HG03135 (cell line): ENCODE data around the gene MAEL.
"Not testable (repeated sequence)": the region's sequence is repeated elsewhere in the genome, so short reads cannot be mapped to it uniquely, and the experiment has no call there.

Experiments used
- ATAC-seq: cut with Tn5 transposase; IDR thresholded peaks from one replicate; pipeline ENCODE4 v1.9.1; 2021; ENCODE audit warnings: mild to moderate bottlenecking, moderate library complexity; ENCODE audit not compliant: unreplicated experiment

MAEL gene

DNA sequence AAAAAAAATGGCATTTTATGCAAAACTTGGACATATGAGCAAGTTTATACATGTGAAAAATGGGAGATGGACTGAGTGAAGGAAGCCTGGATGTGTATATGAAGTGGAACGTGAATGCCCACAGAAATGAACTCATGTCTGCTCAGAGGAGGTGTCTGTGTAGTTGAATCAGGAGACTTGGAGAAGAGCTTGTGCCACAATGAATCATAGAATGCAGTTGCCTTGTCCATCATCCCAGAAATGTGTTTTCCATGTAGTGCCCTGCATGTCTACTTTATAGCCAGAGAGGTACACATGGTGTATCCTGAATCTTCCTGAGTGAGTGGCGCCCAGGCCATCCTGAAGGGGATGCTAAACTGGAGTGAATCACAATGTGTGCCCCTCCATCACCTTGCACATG, 11.1 kb upstream of the MAEL start:
- no peak for ATAC-seq

DNA sequence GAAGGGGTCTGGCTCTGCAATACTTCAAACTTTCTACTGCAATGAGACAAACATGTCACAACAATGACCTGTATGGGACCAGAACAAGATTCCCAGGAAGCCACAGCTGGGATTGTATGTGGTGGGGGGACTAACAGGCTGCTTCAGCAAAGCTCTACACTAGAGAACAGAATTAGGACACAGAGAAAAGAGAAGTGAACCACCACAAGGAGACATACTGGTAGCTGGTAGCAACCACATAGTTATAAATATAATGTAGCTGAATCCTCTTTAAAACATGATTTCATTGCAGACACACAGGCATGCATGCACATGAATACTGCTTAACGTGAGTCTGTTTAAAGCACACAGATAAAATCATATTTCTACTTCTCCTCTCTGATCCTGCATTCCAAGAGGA, 10.3 kb upstream of the MAEL start:
- ATAC-seq: no peak

DNA sequence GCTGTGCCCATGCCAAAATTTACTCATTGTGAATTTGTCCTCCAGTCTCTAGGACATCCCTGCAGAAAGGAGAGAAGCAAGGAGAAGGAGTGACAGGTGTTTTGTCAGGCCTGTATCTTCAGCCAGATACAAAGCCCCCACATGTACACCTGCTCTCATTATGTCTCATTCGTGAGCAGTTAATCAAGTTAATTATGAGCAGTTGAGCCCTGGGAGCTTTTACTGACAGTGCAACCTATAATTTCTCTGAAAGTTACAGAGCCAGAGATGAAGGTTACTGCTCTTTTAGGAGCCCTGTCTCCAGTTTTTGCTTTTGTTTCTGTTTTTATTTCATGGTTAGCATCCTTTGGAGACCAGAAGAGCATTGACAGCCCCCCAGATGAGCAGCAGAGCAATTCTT, 8.7 kb upstream of the MAEL start:
- ATAC-seq: no peak

DNA sequence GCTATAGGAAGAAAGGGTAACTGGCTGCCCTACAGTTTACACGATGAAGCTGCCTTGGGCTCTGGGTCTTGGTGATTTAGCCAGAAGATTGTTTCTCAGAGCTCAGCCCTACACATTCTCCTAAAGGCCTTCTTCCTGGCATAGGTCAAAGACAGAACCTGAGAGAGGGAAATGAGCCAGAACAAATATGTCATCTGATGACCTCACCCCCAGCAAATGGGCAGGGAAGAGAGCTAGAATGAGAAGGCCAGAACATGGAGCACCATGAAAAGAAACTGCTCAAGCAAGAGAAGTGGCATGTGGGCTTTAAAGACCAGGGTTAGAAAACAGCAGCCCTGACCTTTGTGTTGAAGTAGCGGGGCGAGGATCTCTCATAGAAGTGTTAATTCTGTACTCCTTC, 8.3 kb upstream of the MAEL start:
- ATAC-seq: no peak

DNA sequence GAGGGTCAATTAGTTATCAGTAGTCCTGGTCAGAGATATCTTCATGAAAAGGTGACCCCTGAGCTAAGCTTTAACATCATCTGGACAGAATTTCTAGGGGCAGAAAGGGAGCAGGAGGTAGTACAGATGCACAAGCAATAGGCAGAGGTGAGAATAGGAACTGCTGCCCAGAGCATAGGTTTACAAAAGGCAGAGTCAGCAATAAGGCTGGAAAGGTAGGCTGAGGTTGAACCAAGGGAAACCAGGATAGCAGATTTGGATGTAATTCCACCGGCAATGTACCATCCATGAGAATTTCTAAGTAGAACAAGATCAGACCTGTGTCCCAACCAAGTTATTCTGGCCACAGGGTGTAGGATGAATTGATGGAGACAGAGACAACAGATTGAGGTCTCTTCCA, 7.5 kb upstream of the MAEL start:
- no peak for ATAC-seq

DNA sequence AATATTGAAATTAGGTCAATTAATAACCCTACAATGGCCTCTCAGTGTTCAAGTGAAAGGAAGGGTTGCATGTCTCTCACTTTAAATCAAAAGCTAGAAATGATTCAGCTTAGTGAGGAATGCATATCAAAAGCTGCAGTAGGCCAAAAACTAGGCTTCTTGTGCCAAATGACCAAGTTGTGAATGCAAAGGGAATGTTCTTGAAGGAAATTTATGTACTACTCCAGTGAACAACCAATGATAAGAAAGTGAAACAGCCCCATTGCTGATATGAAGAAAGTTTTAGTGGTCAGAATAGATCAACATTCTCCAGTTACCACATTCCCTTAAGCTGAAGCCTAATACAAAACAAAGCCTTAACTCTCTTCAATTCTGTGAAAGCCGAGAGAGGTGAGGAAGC, 10.0 kb downstream of the MAEL start:
- no peak for ATAC-seq

DNA sequence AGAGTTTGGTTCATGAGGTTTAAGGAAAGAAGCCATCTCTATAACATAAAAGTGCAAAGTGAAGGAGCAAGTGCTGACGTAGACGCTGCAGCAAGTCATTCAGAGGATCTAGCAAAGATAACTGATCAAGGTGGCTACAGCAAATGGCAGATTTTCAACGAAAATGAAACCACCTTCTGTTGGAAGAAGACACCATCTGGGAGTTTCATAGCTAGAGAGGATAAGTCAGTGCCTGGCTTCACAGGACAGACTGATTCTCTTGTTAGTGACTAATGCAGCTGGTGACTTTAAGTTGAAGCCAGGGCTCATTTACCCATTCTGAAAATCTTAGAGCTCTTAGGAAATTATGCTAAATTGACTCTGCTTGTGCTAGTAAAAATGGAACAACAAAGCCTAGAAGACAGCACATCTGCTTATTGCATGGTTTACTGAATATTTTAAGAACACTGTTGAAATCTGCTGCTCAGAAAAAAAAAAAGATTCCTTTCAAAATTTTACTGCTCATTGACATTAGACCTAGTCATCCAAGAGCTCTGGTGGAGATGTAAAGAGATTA, 10.5 kb downstream of the MAEL start:
- ATAC-seq: no peak

DNA sequence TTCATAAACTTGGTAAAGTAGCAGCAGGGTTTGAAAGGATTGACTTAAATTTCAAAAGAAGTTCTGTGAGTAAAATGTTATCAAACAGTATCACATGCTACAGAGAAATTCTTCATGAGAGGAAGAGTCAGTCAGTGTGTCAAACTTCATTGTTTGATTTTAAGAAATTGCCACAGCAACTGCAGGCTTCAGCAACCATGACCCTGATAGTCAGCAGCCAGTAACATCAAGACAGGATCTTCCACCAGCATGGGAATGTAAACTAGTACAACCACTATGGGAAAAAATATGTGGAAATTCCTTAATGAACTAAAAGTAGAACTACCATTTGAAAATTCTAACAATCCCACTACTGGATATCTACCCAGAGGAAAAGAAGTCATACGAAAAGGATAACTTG, 11.5 kb downstream of the MAEL start:
- ATAC-seq: no peak

DNA sequence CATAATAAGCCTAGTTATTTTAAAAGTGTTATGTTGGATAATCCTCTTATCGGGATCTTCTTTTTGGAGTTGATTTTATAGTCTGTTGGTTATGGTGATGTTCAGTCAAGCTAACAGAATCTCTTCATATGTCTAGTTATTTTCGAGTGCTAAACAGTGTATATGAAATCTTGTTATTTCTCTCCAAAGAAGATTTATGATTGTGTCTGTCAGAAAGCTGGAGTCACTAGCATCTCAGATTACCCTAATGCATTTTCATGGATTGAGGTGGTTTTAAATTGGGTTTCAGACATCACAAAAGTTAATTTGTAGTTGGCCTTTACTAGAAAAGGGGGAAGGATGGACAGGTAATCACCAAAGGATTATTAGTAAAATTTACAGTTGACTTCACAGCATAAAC, 13.3 kb downstream of the MAEL start:
- ATAC-seq: no peak

DNA sequence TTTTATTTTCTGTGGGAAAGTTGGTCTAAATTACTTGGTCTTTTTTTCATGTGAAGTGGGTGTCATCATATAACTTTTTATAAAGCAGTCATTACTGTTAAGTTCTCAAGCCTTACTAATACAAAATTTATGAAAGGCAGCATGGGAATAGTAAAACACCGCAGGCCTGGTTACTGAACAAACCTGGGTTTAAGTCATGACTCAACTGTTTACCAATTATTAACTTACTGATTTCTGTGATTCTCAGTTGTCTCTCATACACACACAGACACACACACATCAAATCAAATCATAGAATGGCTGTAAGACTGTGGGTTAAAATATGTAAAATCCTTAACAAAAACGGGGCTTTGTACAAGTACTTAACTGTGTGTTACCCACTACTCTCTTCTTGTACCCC, 14.6 kb downstream of the MAEL start:
- ATAC-seq: no peak

DNA sequence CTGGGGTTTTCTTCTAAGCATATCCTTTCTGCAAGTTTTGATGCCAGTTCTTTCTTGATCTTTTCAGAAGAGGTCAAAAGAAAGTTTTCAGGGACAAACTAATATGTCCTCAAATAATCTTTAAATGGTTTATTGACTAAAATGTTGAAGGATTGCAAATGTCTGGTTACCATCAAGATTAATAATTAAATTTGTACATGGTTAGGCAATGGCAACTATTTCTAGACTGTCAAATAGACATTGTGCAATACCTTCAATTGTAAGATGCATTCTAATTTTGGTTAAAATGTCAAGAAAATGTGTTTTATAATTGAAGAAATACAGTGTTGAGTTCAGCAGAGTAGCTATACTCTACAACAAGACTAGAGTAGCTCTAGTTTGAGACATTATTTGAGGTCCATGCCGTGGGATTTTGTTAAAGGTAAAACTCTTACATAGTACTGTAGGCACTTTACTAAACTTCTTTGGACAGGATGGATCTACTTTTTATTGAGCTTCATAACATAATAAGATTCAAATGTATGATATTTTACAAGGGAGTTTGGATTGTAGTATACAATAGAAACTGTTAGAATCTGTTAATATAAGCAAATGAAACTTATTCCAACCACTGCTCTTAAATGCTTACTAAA, 22.6 kb downstream of the MAEL start:
- ATAC-seq: no peak

DNA sequence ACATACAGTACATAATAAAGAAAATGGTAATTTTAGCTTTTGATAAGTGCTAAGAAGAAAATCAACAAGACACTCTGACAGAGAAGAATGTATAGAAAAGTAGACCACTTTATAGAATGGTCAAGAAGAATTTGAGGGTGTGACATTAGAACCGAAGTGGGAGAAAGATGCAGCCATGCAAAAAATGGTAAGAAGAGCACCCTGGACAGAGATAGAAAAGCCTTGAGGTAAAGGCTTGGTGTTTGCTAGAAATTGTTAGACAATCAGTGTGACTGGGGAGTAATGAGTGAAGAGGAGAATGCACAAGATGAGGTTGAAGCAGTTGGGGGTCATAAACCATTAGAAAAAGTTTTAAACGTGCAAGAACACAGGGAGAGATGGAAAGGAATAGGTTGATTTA, 23.5 kb downstream of the MAEL start:
- ATAC-seq: no peak

DNA sequence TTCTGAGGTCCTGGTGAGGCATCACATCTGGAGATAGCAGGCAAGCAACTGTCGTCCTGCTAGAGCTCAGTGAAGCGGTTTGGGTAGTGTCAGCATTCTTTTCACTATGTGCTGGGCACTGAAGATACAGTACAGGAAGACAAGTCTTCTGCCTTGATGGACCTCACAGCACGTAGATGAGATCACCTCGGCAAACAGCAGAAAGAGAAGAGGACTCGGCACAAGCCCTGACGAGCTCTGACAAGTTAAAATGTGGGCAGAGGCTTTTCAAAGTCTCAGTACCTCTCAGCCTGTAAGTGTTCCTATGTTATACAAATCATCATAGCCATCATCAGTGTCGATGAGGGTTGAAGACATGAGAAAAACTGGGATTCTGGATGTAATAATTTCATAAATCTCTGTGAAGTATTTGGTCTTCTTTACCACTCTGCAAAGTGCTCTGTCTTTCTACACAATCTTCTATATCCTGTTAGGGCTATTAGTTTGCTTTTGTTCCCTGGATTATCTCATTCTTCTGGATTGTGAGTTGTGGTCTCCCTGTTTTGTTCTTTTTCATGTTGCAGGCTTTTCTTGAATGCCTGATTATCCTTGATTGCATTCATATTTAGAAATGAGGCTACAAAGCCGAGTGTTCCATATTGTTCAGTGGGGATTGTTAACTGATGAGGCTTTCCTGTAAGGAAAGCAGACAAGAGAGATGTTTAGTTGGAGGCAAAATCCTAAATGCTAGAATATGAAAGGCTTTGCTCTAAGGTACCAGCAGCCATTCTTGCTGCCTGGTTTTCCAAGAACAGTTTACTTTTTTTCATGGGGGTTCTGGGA, 24.2 kb downstream of the MAEL start:
- ATAC-seq: no peak

DNA sequence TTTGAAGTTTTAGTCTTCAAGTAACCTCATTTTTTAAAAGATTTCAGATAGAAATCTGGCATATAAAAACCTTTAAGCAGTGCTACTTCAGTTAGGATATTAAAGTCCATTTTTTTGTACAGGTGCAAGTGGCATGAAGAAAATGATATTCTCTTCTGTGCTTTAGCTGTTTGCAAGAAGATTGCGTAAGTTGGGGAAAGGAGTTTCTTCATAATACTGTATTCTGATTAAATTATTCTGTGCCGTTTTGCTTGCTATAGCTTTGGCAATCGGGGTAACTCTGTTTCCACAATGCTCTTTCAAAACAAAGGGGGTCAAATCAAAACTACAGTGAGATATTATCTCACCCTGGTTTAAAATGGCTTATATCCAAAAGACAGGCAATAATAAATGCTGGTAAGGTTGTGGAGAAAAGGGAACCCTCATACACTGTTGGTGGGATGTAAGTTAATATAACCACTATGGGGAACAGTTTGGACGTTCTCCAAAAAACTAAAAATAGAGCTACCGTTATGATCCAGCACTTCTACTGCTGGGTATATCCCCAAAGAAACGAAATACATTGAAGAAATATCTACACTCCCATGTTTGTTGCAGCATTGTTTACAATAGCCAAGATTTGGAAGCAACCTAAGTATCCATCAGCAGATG, 27.1 kb downstream of the MAEL start:
- ATAC-seq: no peak

DNA sequence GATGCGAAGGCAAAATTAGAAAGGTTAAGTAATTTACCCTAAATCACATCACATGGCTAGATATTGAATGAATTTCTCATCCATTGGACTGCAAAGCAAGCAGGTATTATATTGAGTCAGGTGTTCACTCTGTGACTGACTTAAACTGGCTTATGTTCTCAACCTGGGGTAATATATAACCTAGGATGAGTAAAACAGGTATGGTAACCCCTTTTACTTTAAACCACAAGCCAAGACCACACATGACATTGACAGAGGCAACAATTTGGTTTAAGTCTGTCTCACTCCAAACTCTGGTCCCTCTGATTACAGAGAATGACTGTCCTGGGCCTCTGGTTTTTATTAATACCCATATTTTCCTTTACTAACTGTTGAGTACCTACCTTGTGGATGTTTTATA, 33.3 kb downstream of the MAEL start:
- ATAC-seq: no peak

DNA sequence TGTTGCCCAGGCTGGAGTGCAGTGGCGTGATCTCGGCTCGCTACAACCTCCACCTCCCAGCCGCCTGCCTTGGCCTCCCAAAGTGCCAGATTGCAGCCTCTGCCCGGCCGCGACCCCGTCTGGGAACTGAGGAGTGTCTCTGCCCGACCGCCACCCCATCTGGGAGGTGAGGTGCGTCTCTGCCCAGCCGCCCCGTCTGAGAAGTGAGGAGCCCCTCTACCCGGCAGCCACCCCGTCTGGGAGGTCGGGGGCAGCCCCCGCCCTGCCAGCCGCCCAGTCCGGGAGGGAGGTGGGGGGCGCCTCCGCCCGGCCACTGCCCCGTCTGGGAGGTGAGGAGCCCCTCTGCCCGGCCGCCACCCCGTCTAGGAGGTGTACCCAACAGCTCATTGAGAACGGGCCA, 40.5 kb downstream of the MAEL start:
- ATAC-seq: not testable (repeated sequence)

DNA sequence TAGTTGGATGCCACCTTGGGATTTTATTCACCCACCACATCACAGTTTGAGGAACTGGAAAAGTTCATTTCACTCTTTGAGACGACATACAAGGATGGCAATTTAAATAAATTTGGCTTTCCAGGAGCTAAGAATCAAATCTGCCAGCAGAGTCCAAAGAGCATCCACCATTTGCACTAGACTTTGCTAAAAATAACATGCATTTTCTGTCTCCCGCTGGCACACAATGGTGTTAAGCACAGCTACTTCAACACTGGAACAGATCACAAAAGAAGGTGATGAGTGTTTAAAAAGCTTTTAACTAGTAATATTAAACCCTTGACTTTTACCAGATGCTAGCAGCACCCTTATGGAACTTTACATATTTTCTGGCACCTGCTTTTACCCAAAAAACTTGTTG, 44.6 kb downstream of the MAEL start:
- ATAC-seq: no peak

DNA sequence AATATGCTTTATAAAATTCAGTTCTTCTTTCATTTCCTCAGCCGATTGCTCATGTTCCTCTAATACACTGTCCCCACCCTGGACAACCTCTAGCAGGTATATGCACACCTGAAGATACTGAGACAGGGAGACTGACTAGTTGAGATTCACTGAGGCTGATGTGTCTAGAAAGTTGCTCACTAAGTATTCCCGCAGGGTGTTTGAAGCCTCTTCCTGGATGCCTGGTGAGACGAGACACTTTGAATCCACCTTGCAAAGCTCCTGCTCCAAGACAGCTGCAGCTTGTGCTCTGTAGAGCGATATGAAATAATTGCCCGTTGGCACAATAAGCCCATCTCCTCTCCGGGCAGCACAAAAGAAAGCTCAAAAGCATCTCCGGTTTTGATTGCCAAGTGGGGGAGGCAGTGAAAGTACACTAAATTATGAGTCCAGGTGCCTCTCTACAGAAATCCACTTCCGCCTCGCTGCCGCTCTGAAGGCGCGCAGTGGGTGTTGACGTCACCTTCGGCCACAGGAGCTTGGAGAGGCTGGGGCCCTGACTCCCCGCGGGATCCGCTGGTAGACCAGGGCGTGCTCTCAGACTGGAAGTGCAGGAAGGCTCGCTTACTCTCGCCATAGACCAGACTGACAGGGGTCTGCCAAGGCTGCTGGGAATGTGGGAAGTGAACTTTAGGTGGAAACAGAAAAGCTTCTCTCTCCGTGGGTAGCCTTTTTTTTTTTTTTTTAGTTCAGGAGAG, 54.8 kb downstream of the MAEL start:
- peak; percentile 96 for ATAC-seq

DNA sequence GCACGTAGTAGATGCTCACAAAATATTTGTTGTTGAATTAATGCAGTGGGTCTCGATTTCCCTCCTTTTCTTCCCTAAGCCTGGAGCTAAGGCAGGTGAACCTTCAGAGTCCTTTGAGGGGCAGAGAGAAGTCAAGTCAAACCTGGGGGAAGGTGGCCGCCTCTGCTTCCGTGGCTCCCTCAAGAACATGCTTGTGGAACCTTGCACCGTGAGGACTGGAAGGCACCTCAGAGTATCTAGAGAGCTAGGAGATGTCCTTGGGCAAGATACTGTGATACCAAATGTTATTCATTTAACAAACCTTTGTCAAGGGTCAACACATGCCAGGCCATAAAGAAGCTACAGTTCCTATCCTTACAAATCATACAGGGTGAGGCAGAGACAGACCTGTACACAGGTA, 62.8 kb downstream of the MAEL start:
- ATAC-seq: no peak

DNA sequence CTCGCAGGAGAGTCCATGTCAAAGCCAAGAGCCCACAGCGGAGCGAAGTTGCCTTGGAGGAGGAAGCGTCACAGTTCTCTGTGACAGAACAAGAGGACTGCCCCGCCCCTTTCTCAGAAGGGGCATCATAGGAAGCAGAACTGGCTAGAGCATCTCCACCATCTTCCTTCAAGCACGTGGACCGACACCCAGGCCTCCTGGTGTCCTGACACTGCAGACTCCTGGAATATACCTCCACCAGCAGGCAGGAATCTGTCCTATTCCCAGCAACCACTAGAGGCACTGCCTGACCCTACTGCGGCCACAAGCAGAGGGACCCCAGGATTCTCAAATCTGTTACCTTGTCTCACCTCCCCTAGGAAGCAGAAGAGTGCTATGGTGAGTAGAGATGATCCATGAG, 63.3 kb downstream of the MAEL start:
- no peak for ATAC-seq

DNA sequence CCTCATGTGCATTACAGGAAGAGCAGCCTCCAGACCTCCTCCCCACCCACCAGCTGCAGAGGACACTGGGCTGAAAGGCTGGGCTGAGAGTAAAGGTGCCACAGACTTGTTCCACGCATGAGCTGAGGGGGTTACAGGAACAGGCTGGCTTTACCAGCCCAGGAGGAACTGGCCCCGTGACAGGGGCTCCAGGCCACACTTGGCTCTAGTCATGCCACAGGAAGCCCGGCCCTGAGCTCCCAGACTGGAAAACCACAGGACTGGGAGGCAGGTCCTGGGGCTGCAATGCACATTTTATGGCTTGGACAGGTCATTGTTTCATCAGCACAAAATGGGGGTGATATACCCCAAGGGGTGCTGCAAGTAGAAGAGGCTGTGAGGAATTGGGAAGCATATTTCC, 65.5 kb downstream of the MAEL start:
- no peak for ATAC-seq
